Sigmoid colon (tissue), 3 donors: Measurements from ENCODE around the gene ABHD2.

Source experiments
- POLR2A ChIP-seq, 2 donors: fragments of 450-650 bp; IDR thresholded peaks; one replicate each; pipeline ENCODE4 v1.6.1; 2016; ENCODE audit warnings: antibody characterized with exemption in 2 of 2, mild to moderate bottlenecking in 2 of 2, moderate library complexity in 2 of 2
- TF ChIP-seq, protein P1 (sequence below), 4 experiments: fragments of 450-650 bp in 3 of 4; fragments of 200-600 bp in 1 of 4; IDR thresholded peaks; one replicate each; pipeline ENCODE4 v1.5.1; 2016 to 2019; ENCODE audit warnings: antibody characterized with exemption in 4 of 4, mild to moderate bottlenecking in 3 of 4, moderate library complexity in 2 of 4

DNA sequence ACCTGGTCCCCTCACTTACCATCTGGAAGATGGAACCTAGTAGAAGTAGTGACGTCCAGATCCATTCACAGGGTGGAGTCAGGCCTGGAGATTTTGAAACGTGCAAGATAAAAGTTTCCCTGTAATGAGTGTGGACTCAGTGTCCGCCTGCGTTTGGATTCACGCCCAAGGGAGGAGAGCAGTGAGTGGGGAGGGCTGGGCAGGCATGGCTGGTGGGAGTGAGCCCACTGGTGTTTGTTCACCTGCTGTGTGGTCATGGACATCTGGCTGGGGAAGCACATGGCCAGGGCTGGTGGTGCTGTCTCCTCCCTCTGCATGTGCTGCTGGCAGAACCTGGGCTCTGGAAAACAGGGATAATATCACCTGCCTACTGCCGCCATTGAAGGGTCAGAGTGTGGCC, 96.1 kb downstream of the ABHD2 start:
- TF ChIP-seq POLR2A (IDR thresholded peaks at IDR 0.05): no peak
- TF ChIP-seq, protein P1, sequence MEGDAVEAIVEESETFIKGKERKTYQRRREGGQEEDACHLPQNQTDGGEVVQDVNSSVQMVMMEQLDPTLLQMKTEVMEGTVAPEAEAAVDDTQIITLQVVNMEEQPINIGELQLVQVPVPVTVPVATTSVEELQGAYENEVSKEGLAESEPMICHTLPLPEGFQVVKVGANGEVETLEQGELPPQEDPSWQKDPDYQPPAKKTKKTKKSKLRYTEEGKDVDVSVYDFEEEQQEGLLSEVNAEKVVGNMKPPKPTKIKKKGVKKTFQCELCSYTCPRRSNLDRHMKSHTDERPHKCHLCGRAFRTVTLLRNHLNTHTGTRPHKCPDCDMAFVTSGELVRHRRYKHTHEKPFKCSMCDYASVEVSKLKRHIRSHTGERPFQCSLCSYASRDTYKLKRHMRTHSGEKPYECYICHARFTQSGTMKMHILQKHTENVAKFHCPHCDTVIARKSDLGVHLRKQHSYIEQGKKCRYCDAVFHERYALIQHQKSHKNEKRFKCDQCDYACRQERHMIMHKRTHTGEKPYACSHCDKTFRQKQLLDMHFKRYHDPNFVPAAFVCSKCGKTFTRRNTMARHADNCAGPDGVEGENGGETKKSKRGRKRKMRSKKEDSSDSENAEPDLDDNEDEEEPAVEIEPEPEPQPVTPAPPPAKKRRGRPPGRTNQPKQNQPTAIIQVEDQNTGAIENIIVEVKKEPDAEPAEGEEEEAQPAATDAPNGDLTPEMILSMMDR (IDR thresholded peaks at IDR 0.05): no peak
